DOHH2 (cell line): Measurements from ENCODE around the gene VPS41.
A peak's percentile ranks its signal among the peaks of the same experiment; 100 is the strongest.

Experiments
- H3F3A ChIP-seq: fragments of 200-600 bp; sonication (generic), shearing (Covaris generic); 2 replicates; pipeline ENCODE4 v1.6.0; 2016; ENCODE audit warnings: antibody characterized with exemption, mild to moderate bottlenecking; ENCODE audit not compliant: control insufficient read depth, insufficient read depth
- H3K27ac ChIP-seq: fragments of 200-600 bp; sonication (generic); 2 replicates; pipeline ENCODE4 v1.5.1; 2014; ENCODE audit warnings: low read depth, mild to moderate bottlenecking, low read length, moderate library complexity
- H3K27me3 ChIP-seq: fragments of 200-600 bp; sonication (generic); 2 replicates; pipeline ENCODE4 v1.6.1; 2014; ENCODE audit warnings: mild to moderate bottlenecking, low read length, mixed read lengths; ENCODE audit not compliant: control insufficient read depth
- H3K36me3 ChIP-seq: fragments of 200-600 bp; sonication (generic); 2 replicates; pipeline ENCODE4 v1.6.1; 2014; ENCODE audit warnings: mild to moderate bottlenecking, low read length, moderate library complexity, mixed read lengths; ENCODE audit not compliant: control insufficient read depth
- H3K4me1 ChIP-seq: fragments of 200-600 bp; sonication (generic); 2 replicates; pipeline ENCODE4 v1.6.1; 2014; ENCODE audit warnings: mild to moderate bottlenecking, low read length, mixed read lengths; ENCODE audit not compliant: control insufficient read depth
- H3K4me2 ChIP-seq: fragments of 200-600 bp; sonication (generic); 2 replicates; pipeline ENCODE4 v1.6.0; 2014; ENCODE audit warnings: mild to moderate bottlenecking, low read length, moderate library complexity
- H3K4me3 ChIP-seq: fragments of 200-600 bp; sonication (generic); 2 replicates; pipeline ENCODE4 v1.5.1; 2014; ENCODE audit warnings: mild to moderate bottlenecking, low read length, mixed read lengths
- H3K79me2 ChIP-seq: fragments of 200-600 bp; sonication (generic); 2 replicates; pipeline ENCODE4 v1.6.1; 2014; ENCODE audit warnings: mild to moderate bottlenecking, low read length, mixed read lengths; ENCODE audit not compliant: control insufficient read depth
- H3K9me2 ChIP-seq: fragments of 200-600 bp; sonication (generic); replicated peaks from 2 replicates; pipeline ENCODE4 v1.6.1; 2014; ENCODE audit warnings: mild to moderate bottlenecking, low read length, mixed read lengths; ENCODE audit not compliant: control insufficient read depth
- H3K9me3 ChIP-seq: fragments of 200-600 bp; sonication (generic); 2 replicates; pipeline ENCODE4 v1.6.1; 2014; ENCODE audit warnings: antibody characterized with exemption, low read length, mixed read lengths; ENCODE audit not compliant: control insufficient read depth, insufficient read depth
- H4K20me1 ChIP-seq: fragments of 200-600 bp; sonication (generic); 2 replicates; pipeline ENCODE4 v1.6.0; 2014; ENCODE audit warnings: low read depth, mild to moderate bottlenecking, antibody characterized with exemption, low read length, moderate library complexity; ENCODE audit not compliant: control insufficient read depth, insufficient read depth
- EZH2phosphoT487 ChIP-seq: fragments of 200-600 bp; sonication (generic); IDR thresholded peaks from 2 replicates; pipeline ENCODE4 v1.6.1; 2017; ENCODE audit warnings: borderline replicate concordance, mild to moderate bottlenecking, antibody characterized with exemption, low read length, moderate library complexity, mixed read lengths
- TF ChIP-seq, protein P1 (sequence below): fragments of 200-600 bp; sonication (generic); IDR thresholded peaks from one replicate; pipeline ENCODE4 v1.5.1; 2014; ENCODE audit warnings: antibody characterized with exemption, mild to moderate bottlenecking, low read depth, low read length; ENCODE audit not compliant: poor library complexity, severe bottlenecking

VPS41 gene

DNA sequence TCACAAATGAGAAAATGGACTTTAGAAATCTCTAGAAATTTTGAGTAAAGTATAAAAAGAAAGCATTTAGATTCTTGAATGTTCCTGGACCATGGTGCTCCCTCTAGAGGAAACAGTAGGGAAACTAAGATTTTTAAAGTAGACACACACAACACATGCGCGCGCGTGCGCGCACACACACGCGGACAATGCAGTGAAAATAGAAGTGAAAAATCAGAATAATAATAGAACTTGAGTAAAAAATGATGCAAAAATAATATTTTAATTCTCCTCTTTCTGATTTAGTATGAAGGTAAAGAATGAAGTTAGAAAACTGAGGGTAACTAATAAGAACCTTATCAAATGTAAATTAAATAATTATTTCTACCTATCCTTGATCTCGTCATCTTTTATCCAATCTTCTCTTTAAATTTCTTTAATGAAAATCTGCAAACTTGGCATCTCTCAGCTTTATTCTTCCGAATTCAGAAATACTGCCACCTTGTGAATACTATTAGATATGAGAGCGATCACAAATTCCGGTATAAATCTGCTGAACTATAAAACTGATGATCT is 160.9 kb downstream of the VPS41 start:
- peaks cover 17% of the 10 kb centered on the region for H3K36me3 ChIP-seq
- H3F3A ChIP-seq: no peaks in the 10 kb centered on the region
- no peak overlapping the region for H3K27ac ChIP-seq
- TF ChIP-seq EZH2phosphoT487: no peak
- TF ChIP-seq, protein P1, sequence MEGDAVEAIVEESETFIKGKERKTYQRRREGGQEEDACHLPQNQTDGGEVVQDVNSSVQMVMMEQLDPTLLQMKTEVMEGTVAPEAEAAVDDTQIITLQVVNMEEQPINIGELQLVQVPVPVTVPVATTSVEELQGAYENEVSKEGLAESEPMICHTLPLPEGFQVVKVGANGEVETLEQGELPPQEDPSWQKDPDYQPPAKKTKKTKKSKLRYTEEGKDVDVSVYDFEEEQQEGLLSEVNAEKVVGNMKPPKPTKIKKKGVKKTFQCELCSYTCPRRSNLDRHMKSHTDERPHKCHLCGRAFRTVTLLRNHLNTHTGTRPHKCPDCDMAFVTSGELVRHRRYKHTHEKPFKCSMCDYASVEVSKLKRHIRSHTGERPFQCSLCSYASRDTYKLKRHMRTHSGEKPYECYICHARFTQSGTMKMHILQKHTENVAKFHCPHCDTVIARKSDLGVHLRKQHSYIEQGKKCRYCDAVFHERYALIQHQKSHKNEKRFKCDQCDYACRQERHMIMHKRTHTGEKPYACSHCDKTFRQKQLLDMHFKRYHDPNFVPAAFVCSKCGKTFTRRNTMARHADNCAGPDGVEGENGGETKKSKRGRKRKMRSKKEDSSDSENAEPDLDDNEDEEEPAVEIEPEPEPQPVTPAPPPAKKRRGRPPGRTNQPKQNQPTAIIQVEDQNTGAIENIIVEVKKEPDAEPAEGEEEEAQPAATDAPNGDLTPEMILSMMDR: peak; percentile 46
- H4K20me1 ChIP-seq: no peaks in the 10 kb centered on the region
- no peaks in the 10 kb centered on the region for H3K9me3 ChIP-seq
- no peaks in the 10 kb centered on the region for H3K79me2 ChIP-seq
- no peak overlapping the region for H3K4me3 ChIP-seq
- H3K9me2 ChIP-seq: no peaks in the 10 kb centered on the region
- no peaks in the 10 kb centered on the region for H3K27me3 ChIP-seq
- H3K4me1 ChIP-seq: no peaks in the 10 kb centered on the region
- no peak overlapping the region for H3K4me2 ChIP-seq

DNA sequence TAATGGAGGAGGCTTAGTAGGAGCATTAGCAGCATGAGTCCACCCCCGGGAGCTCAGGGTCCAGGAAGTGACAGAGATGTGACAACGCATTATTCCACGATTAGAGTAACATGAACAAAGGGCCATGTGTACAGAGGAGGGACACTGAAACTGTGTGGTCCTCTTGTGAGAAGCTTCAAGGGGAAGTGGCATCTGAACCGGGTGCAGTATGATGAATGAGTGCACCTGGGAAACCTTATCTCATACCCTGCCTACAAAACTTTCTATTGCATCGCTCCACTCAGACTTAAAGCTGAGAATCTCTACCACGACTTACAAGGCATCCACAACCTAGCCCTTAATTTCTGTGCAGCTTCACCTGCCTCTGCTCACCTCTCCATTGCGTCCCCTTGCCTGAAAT is 162.6 kb downstream of the VPS41 start:
- Histone ChIP-seq H3K27me3 (no peaks in the 10 kb centered on the region), H3K79me2 (no peaks in the 10 kb centered on the region), H3K4me1 (no peaks in the 10 kb centered on the region), H4K20me1 (no peaks in the 10 kb centered on the region), H3K4me3 (no peak overlapping the region), H3F3A (no peaks in the 10 kb centered on the region), H3K9me3 (no peaks in the 10 kb centered on the region), H3K36me3 (peaks cover 26% of the 10 kb centered on the region), H3K4me2 (no peak overlapping the region), H3K27ac (no peak overlapping the region), H3K9me2 (no peaks in the 10 kb centered on the region)
- TF ChIP-seq, protein P1: no peak
- TF ChIP-seq EZH2phosphoT487: no peak

DNA sequence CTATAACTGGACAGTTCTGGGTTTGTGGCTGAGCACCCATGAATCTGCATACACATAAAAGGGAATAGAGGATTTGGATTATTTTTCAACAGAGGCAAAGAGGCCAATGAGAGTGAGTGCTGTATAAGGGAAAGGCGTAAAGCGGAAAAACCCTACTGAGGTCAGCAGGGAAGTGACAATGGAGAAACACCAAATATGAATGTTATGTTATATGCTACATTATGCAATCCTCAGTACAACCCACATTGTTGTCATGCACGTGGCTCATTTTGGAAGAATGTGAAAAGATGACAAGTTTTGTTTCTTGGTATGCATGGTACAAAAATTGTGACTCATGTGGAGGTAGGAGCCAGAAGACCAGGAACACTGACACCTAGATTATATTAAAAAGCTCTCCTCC is 164.2 kb downstream of the VPS41 start:
- no peaks in the 10 kb centered on the region for H4K20me1 ChIP-seq
- H3K79me2 ChIP-seq: no peaks in the 10 kb centered on the region
- H3K27me3 ChIP-seq: no peaks in the 10 kb centered on the region
- no peaks in the 10 kb centered on the region for H3K4me1 ChIP-seq
- H3F3A ChIP-seq: no peaks in the 10 kb centered on the region
- H3K36me3 ChIP-seq: peaks cover 22% of the 10 kb centered on the region
- H3K4me3 ChIP-seq: no peak overlapping the region
- no peak overlapping the region for H3K27ac ChIP-seq
- no peaks in the 10 kb centered on the region for H3K9me2 ChIP-seq
- H3K4me2 ChIP-seq: no peak overlapping the region
- no peaks in the 10 kb centered on the region for H3K9me3 ChIP-seq
- no peak for TF ChIP-seq EZH2phosphoT487
- TF ChIP-seq, protein P1: no peak

DNA sequence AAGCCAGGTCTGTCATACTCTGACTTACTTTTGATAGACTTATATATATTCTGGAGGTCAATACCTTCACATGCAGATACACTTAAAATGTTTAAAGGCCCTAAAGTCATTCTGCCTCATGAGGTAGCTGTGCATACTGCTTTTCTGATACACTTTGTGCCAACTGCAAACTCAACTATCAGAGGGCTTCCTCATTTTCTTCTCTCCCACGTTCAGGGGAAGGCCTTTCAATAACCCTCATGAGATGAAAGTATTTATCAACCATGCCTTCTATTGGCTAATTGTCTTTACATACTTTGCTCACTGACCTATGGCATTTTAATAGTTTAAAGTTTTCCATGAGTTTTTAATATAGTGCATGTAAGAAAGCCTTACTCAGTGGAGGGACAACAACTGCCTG is 165.1 kb downstream of the VPS41 start:
- H3K4me2 ChIP-seq: no peak overlapping the region
- H3K79me2 ChIP-seq: no peaks in the 10 kb centered on the region
- no peak overlapping the region for H3K4me3 ChIP-seq
- no peaks in the 10 kb centered on the region for H3K9me3 ChIP-seq
- no peaks in the 10 kb centered on the region for H3K9me2 ChIP-seq
- peaks cover 22% of the 10 kb centered on the region for H3K36me3 ChIP-seq
- H3K27me3 ChIP-seq: no peaks in the 10 kb centered on the region
- H3F3A ChIP-seq: no peaks in the 10 kb centered on the region
- TF ChIP-seq, protein P1: no peak
- no peak for TF ChIP-seq EZH2phosphoT487
- H4K20me1 ChIP-seq: no peaks in the 10 kb centered on the region
- H3K4me1 ChIP-seq: no peaks in the 10 kb centered on the region
- no peak overlapping the region for H3K27ac ChIP-seq
